Activated naive CD8-positive, alpha-beta T cell (primary cell): ENCODE data around the gene EPHA1.

Experiments
- H3K27ac Mint-ChIP-seq: one replicate; pipeline ENCODE4 v1.8.0; 2021; ENCODE audit warnings: mixed read lengths
- H3K27me3 Mint-ChIP-seq: one replicate; pipeline ENCODE4 v1.8.0; 2021; ENCODE audit warnings: mixed read lengths
- H3K36me3 Mint-ChIP-seq: one replicate; pipeline ENCODE4 v1.8.0; 2021; ENCODE audit warnings: mixed read lengths
- H3K4me1 Mint-ChIP-seq: one replicate; pipeline ENCODE4 v1.8.0; 2021; ENCODE audit warnings: low read depth, mixed read lengths
- H3K4me3 Mint-ChIP-seq: one replicate; pipeline ENCODE4 v1.8.0; 2021; ENCODE audit warnings: mild to moderate bottlenecking, mixed read lengths
- H3K9me3 Mint-ChIP-seq: one replicate; pipeline ENCODE4 v1.8.0; 2021; ENCODE audit warnings: low read depth, mixed read lengths

EPHA1 gene

DNA sequence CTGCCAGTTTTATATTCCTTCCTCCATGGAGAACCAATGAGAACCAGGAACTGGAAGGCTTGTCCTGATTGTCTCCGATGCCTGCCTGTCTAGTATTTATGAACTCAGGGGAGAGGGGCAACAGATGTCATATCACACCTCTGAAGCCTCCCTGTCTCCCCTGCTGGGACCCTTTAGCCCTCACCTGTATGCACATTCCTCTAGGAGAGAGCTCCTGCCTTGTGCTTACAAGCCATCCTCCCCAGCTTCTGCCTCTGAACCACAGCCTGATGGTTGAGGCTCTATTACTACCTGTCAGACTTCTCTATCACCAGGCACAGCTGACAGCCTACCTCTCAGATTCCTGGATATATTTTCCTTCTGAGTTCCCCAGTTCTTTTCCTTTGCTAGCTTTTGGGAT lies 40.3 kb downstream of the EPHA1 start:
- H3K4me1 Mint-ChIP-seq: peaks cover 22% of the 10 kb centered on the region
- H3K27me3 Mint-ChIP-seq: peaks cover 10% of the 10 kb centered on the region
- H3K27ac Mint-ChIP-seq: no peak overlapping the region
- no peak overlapping the region for H3K4me3 Mint-ChIP-seq
- H3K36me3 Mint-ChIP-seq: no peaks in the 10 kb centered on the region
- no peaks in the 10 kb centered on the region for H3K9me3 Mint-ChIP-seq

- Mint-ChIP-seq H3K27me3 (peaks cover 12% of the 10 kb centered on the region), H3K9me3 (no peaks in the 10 kb centered on the region), H3K4me1 (peaks cover 22% of the 10 kb centered on the region), H3K27ac (no peak overlapping the region), H3K4me3 (no peak overlapping the region), H3K36me3 (no peaks in the 10 kb centered on the region)
Measured at GRCh38 chr7:143367972-143368371, 40.7 kb downstream of the EPHA1 start.

DNA sequence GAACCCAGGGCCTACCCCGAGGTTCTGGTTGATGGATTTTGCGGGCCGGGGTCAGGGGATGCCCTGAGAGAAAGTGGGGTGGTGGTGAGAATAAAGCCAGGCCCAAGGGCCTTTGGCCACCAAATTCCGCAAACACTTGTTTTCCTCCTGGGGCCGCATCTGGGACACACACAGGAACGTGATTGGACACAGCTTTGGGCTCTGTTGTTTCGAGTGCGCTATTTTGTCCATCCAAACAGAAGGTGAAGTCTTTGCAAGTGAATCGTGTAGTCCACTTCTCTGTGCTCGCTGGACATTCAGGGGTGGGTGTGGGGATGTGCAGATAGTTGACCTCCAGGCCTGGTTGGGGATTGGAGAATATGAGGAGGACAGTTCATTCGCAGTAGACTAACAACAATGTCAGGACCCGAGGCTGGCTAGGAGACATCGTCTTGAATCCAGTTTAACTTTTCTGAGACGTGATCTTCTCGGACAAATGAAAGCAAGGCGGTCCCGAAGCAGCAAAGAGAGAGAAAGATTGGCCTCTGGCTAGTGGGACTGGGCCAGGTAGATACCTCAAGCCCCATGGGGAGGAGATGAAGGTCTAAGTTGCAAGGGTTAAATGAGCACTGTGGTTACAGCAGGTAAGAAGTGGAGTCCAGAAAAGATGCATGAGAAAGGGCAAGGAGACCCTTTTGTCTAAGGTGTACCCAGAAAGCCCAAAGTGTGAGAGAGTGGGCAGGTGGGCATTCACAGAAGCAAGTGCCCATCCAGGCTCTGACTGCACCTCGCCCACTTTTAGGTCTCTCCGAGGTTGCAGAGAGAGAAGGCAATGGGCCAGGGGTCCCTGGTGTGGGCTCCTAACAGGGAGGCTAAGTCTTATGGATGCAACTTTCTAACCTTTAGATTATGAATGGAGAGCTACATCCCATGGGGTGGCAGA lies 45.4 kb downstream of the EPHA1 start:
- peak overlapping the region; percentile 9 for H3K27ac Mint-ChIP-seq
- peak overlapping the region; percentile 74 for H3K4me3 Mint-ChIP-seq
- no peaks in the 10 kb centered on the region for H3K9me3 Mint-ChIP-seq
- peaks cover 12% of the 10 kb centered on the region for H3K27me3 Mint-ChIP-seq
- H3K36me3 Mint-ChIP-seq: no peaks in the 10 kb centered on the region
- H3K4me1 Mint-ChIP-seq: peaks cover 13% of the 10 kb centered on the region

DNA sequence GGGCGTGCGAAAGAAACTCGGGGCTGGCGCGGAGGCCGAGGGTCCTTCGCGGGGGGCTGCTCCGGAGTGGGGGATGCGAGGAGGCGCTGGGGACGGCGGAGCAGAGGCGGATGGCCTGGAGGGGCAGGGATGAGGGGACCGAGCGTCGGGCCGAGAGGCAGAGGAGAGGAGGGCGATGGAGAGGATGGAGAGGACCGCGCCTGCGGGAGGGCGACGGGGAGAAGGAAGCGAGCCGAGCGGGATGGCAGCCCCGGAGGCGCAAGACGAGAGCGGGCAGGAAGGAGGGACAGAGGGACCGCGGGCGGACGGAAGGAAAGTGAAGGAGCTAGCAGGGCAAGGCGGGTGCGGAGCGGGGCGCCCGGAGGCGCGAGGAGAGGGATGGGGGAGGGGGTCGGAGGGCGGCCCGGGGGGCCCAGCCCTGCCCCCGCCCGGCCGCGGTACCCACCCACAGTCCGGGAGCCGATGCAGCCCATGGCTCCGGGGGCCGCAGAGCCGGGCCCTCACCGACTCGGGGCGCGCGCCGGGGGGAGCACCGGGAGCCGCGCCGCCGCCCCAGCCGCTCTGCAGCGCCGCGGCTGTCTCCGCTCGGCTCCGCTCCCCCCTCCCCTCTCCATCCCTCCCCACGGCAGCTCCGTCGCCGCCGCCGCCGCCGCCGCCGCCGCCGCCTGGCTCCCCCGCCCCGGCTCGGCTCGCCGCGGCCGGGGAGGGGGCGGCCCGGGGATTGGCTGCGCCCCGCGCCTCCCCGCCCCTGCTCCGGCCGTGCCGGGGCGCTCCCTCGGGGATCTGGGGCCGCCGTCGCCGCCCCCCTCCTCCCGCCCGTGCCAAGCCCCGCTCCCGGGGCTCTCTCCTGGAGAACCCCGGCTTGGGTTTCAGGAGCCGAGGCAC lies 46.3 kb downstream of the EPHA1 start, which contains the start of gene FAM131B:
TSS of gene FAM131B (minus strand) at position 583 of the 885 bp plus-strand sequence. CDS start at position 473, 110 bp downstream.
- Mint-ChIP-seq H3K9me3 (no peaks in the 10 kb centered on the region), H3K36me3 (no peaks in the 10 kb centered on the region), H3K27me3 (peaks cover 12% of the 10 kb centered on the region), H3K27ac (peak within 1 kb of the TSS; percentile 9), H3K4me1 (peaks cover 13% of the 10 kb centered on the region), H3K4me3 (peak within 1 kb of the TSS; percentile 90)

DNA sequence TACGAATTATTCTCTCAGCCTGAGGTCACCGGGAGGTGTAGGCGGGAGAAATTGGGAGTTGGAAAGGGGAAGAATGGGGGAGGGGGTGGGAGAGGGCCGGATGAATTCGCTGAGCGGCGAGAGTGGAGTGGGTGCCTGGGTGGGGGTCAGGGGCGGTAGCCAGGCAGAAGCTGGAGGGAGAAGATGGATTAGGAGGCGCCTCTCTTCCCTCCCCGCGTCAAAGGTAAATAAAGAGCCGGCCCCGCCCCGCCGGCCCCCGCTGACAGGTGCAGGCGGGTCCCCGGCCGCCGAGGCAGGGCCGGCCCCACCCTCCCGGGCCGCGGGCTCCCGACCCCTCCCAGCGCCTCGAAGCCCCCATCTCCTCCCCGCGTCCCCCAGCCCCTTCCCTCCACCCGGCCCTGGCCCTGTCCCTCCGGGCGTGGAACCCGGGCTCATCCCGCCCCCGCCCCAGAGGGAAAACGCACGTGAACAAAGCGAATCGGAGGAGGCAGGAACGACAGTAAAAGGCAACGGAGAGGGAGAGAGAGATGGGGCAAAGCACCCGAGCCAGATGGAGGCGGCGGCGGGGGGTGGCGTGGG lies 47.0 kb downstream of the EPHA1 start:
- Mint-ChIP-seq H3K27me3 (peaks cover 12% of the 10 kb centered on the region), H3K36me3 (no peaks in the 10 kb centered on the region), H3K9me3 (no peaks in the 10 kb centered on the region), H3K27ac (no peak overlapping the region), H3K4me1 (peaks cover 13% of the 10 kb centered on the region), H3K4me3 (peak overlapping the region; percentile 90)

DNA sequence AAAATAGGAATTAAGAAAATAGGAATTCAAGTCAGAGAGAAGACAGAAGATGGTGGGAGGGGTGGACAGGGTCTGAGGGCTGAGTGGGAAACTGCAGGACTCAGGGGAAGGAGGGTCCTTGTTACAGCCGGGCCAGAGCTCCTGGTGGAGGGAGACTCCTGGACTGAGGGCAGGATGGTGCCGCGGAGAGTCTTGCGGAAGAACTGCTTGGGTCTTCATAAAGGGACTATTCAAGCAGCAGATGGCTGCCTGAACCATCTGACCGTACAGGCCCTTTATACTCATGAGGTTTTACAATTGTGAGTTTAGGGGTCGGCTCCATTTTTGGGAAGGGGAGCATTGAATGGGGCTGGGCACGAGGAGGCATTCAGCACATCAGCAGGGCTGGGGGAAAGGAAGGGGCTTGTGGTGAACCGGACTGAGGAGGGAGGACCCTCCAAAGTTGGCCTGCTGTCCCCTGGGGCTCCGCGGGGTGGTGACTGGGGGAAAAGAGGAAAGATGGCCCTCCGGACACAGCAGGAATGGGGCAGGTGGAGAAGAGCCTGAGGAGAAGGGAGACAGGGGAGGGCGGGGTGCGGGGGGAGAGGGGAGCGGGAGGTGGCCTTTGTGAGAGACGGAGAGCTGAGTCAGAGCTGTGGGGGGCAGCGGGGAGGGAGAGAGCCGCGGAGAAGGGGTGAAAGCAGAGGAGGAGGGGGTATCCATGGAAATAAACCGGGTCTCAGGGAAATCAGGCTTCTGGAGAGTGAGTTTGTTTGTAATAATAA lies 47.7 kb downstream of the EPHA1 start:
- Mint-ChIP-seq H3K36me3 (no peaks in the 10 kb centered on the region), H3K4me1 (peaks cover 13% of the 10 kb centered on the region), H3K27ac (no peak overlapping the region), H3K9me3 (no peaks in the 10 kb centered on the region), H3K4me3 (peak overlapping the region; percentile 86), H3K27me3 (peaks cover 12% of the 10 kb centered on the region)

- no peaks in the 10 kb centered on the region for H3K9me3 Mint-ChIP-seq
- peaks cover 13% of the 10 kb centered on the region for H3K4me1 Mint-ChIP-seq
- H3K27ac Mint-ChIP-seq: no peak overlapping the region
- H3K27me3 Mint-ChIP-seq: peaks cover 12% of the 10 kb centered on the region
- no peaks in the 10 kb centered on the region for H3K36me3 Mint-ChIP-seq
- peak overlapping the region; percentile 86 for H3K4me3 Mint-ChIP-seq
Measured at GRCh38 chr7:143359771-143360353, 48.8 kb downstream of the EPHA1 start.

- no peak overlapping the region for H3K27ac Mint-ChIP-seq
- no peak overlapping the region for H3K4me3 Mint-ChIP-seq
- H3K36me3 Mint-ChIP-seq: no peaks in the 10 kb centered on the region
- H3K9me3 Mint-ChIP-seq: no peaks in the 10 kb centered on the region
- H3K27me3 Mint-ChIP-seq: peaks cover 4% of the 10 kb centered on the region
- peaks cover 13% of the 10 kb centered on the region for H3K4me1 Mint-ChIP-seq
Measured at GRCh38 chr7:143358626-143359025, 50.0 kb downstream of the EPHA1 start.

- no peaks in the 10 kb centered on the region for H3K27me3 Mint-ChIP-seq
- no peaks in the 10 kb centered on the region for H3K9me3 Mint-ChIP-seq
- H3K4me1 Mint-ChIP-seq: peaks cover 7% of the 10 kb centered on the region
- H3K4me3 Mint-ChIP-seq: no peak overlapping the region
- H3K36me3 Mint-ChIP-seq: no peaks in the 10 kb centered on the region
- no peak overlapping the region for H3K27ac Mint-ChIP-seq
Measured at GRCh38 chr7:143356414-143357050, 52.1 kb downstream of the EPHA1 start.

DNA sequence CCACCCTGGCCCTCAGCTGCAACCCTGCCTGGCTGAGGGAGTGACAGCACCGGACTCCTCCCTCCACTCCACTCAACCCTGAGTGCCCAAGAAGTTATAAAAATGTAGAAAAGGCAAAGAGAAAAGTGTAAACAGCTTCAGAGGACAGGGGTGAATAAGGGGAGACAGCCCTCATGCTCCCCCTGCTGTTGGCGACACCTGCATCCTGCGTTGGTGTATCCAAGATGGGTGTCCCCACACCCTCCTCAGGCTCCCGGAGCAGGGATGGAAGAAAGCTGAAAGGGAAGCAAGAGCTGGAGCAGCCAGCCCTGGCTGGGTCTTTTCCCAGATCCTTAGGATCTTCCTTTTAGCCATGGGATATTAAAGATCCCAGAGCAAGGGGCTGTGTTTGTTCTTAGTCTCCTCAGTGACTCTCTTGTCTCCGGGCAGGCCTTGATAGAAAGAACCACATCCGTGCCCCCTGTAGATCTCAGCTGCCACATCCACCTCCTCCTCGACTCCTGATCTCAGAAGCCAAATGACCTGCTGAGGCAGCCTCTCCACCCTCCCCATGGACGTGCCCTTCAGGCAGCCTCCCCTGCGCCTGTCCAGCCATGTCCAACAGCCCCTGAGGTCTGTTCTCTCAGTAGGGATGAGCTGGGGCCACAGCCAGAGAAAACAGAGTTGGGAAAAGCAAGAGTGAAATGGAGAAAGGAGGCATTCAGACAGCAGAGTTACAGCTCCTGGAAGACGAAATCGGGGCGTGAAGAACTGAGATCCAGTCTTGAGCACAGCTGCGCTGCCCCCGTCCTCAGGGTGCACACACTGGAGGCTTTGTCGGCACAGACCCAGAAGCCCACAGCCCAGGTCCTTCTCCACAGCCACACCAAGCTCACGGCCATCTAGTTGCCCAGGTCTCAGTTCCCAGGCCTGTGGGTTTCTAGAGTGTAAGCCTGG lies 52.9 kb downstream of the EPHA1 start:
- Mint-ChIP-seq H3K36me3 (no peaks in the 10 kb centered on the region), H3K9me3 (no peaks in the 10 kb centered on the region), H3K27ac (no peak overlapping the region), H3K4me1 (peaks cover 4% of the 10 kb centered on the region), H3K27me3 (no peaks in the 10 kb centered on the region), H3K4me3 (no peak overlapping the region)

- Mint-ChIP-seq H3K4me3 (no peak overlapping the region), H3K27ac (no peak overlapping the region), H3K36me3 (no peaks in the 10 kb centered on the region), H3K4me1 (no peaks in the 10 kb centered on the region), H3K27me3 (no peaks in the 10 kb centered on the region), H3K9me3 (no peaks in the 10 kb centered on the region)
Measured at GRCh38 chr7:143354965-143355364, 53.7 kb downstream of the EPHA1 start.

DNA sequence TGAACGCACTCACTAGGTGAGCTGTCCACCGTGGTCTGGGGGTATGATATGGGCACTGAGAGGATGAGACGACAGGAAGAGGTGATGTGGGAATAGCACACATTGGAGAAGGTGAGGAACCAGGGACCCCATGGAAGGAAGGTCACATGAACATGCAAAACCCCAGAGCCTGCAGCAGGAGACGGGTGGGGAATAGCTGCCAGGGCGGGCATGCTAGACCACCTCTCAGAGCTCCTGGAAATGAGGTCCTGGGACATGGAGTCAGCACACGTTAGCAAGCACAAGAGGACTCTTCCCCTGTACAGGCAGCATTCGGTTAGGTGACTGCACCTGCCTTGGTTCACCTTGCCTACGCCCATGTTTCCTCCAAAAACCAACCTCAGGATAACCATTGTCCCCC lies 54.3 kb downstream of the EPHA1 start:
- H3K36me3 Mint-ChIP-seq: no peaks in the 10 kb centered on the region

DNA sequence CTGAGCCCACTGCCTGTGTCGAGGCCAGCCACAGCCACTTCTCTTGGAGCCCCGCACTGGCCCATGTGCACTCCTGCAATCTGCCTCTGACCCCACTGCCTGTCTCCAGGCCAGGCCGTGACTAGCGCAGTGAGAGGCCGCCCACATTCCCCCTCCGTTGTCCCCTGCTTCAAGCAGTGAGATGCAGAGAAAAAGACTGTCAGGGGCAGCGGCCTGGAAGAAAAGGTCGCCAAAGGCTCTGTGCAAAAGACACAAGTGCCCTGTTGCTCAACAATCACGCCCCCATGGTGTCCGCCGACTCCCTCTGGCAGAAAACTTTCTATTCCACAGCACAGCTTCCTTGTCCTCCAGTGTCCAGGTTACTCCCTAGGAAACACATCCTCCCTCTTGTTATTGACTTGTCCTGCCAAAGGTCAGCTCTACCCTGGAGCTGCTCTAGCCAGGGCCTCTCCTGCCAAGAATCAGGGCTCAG lies 56.1 kb downstream of the EPHA1 start:
- H3K27me3 Mint-ChIP-seq: no peaks in the 10 kb centered on the region
- no peaks in the 10 kb centered on the region for H3K9me3 Mint-ChIP-seq
- no peak overlapping the region for H3K4me3 Mint-ChIP-seq
- H3K36me3 Mint-ChIP-seq: no peaks in the 10 kb centered on the region
- no peaks in the 10 kb centered on the region for H3K4me1 Mint-ChIP-seq
- H3K27ac Mint-ChIP-seq: no peak overlapping the region

More for the DNA sequence above, 54.3 kb downstream of the EPHA1 start:
- no peak overlapping the region for H3K4me3 Mint-ChIP-seq
- no peaks in the 10 kb centered on the region for H3K27me3 Mint-ChIP-seq
- no peaks in the 10 kb centered on the region for H3K9me3 Mint-ChIP-seq
- no peaks in the 10 kb centered on the region for H3K4me1 Mint-ChIP-seq
- no peak overlapping the region for H3K27ac Mint-ChIP-seq
